Activated naive CD4-positive, alpha-beta T cell treated with anti-CD3 and anti-CD28 coated beads, Interleukin-2, amount 50 U/mL, for 24 hours (primary cell): ENCODE data around the gene TADA3.

Experiments used
- H3K27ac Mint-ChIP-seq: one replicate; pipeline ENCODE4 v1.8.0; 2021; ENCODE audit warnings: mild to moderate bottlenecking, mixed read lengths
- H3K27me3 Mint-ChIP-seq: one replicate; pipeline ENCODE4 v1.8.0; 2021; ENCODE audit warnings: mixed read lengths
- H3K36me3 Mint-ChIP-seq: one replicate; pipeline ENCODE4 v1.8.0; 2021; ENCODE audit warnings: mixed read lengths
- H3K4me1 Mint-ChIP-seq: one replicate; pipeline ENCODE4 v1.8.0; 2021; ENCODE audit warnings: mixed read lengths
- H3K4me3 Mint-ChIP-seq: one replicate; pipeline ENCODE4 v1.8.0; 2021; ENCODE audit warnings: mild to moderate bottlenecking, mixed read lengths
- H3K9me3 Mint-ChIP-seq: one replicate; pipeline ENCODE4 v1.8.0; 2021; ENCODE audit warnings: mixed read lengths

The TADA3 gene

GRCh38 chr3:9818666-9819335 is 26.5 kb upstream of the TADA3 start:
- Mint-ChIP-seq H3K27me3 (no peaks in the 10 kb centered on the region), H3K27ac (no peak overlapping the region), H3K4me3 (no peak overlapping the region), H3K36me3 (no peaks in the 10 kb centered on the region), H3K4me1 (no peaks in the 10 kb centered on the region), H3K9me3 (no peaks in the 10 kb centered on the region)

GRCh38 chr3:9817436-9817835 is 25.2 kb upstream of the TADA3 start:
- Mint-ChIP-seq H3K27ac (no peak overlapping the region), H3K4me1 (no peaks in the 10 kb centered on the region), H3K9me3 (no peaks in the 10 kb centered on the region), H3K4me3 (no peak overlapping the region), H3K27me3 (no peaks in the 10 kb centered on the region), H3K36me3 (no peaks in the 10 kb centered on the region)

GRCh38 chr3:9815986-9816385 is 23.7 kb upstream of the TADA3 start:
- no peaks in the 10 kb centered on the region for H3K9me3 Mint-ChIP-seq
- no peaks in the 10 kb centered on the region for H3K27me3 Mint-ChIP-seq
- H3K4me1 Mint-ChIP-seq: peaks cover 9% of the 10 kb centered on the region

GRCh38 chr3:9812870-9813483 is 20.7 kb upstream of the TADA3 start:
- no peak overlapping the region for H3K27ac Mint-ChIP-seq
- no peak overlapping the region for H3K4me3 Mint-ChIP-seq
- H3K4me1 Mint-ChIP-seq: peaks cover 32% of the 10 kb centered on the region
- no peaks in the 10 kb centered on the region for H3K9me3 Mint-ChIP-seq
- H3K36me3 Mint-ChIP-seq: peaks cover 3% of the 10 kb centered on the region
- no peaks in the 10 kb centered on the region for H3K27me3 Mint-ChIP-seq

More at GRCh38 chr3:9815986-9816385, 23.7 kb upstream of the TADA3 start:
- Mint-ChIP-seq H3K27ac (no peak overlapping the region), H3K36me3 (no peaks in the 10 kb centered on the region), H3K4me3 (no peak overlapping the region)

GRCh38 chr3:9810846-9811245 is 18.6 kb upstream of the TADA3 start:
- Mint-ChIP-seq H3K4me1 (peaks cover 38% of the 10 kb centered on the region), H3K27me3 (no peaks in the 10 kb centered on the region), H3K36me3 (peaks cover 3% of the 10 kb centered on the region), H3K4me3 (peak overlapping the region; percentile 69), H3K9me3 (no peaks in the 10 kb centered on the region), H3K27ac (peak overlapping the region; percentile 60)

- peaks cover 38% of the 10 kb centered on the region for H3K4me1 Mint-ChIP-seq
- H3K27ac Mint-ChIP-seq: no peak overlapping the region
- peak overlapping the region; percentile 69 for H3K4me3 Mint-ChIP-seq
- H3K27me3 Mint-ChIP-seq: no peaks in the 10 kb centered on the region
- peaks cover 3% of the 10 kb centered on the region for H3K36me3 Mint-ChIP-seq
- no peaks in the 10 kb centered on the region for H3K9me3 Mint-ChIP-seq
Measured at GRCh38 chr3:9810433-9810770, 18.1 kb upstream of the TADA3 start.

GRCh38 chr3:9809615-9810432 is 17.6 kb upstream of the TADA3 start, which contains the start of gene TTLL3:
Gene TTLL3 (plus strand): TSS chr3:9810262. CDS start chr3:9810662, 400 bp downstream.
- peaks cover 38% of the 10 kb centered on the region for H3K4me1 Mint-ChIP-seq
- H3K27me3 Mint-ChIP-seq: no peaks in the 10 kb centered on the region
- peak within 1 kb of the TSS; percentile 95 for H3K27ac Mint-ChIP-seq
- no peaks in the 10 kb centered on the region for H3K9me3 Mint-ChIP-seq
- peaks cover 3% of the 10 kb centered on the region for H3K36me3 Mint-ChIP-seq
- peak within 1 kb of the TSS; percentile 92 for H3K4me3 Mint-ChIP-seq

- peak overlapping the region; percentile 92 for H3K4me3 Mint-ChIP-seq
- H3K9me3 Mint-ChIP-seq: no peaks in the 10 kb centered on the region
- peaks cover 6% of the 10 kb centered on the region for H3K36me3 Mint-ChIP-seq
- peak overlapping the region; percentile 95 for H3K27ac Mint-ChIP-seq
- no peaks in the 10 kb centered on the region for H3K27me3 Mint-ChIP-seq
- peaks cover 38% of the 10 kb centered on the region for H3K4me1 Mint-ChIP-seq
Measured at GRCh38 chr3:9809239-9809614, 17.0 kb upstream of the TADA3 start.

- Mint-ChIP-seq H3K27ac (peak overlapping the region; percentile 86), H3K36me3 (peaks cover 8% of the 10 kb centered on the region), H3K4me1 (peaks cover 40% of the 10 kb centered on the region), H3K4me3 (peak overlapping the region; percentile 92), H3K9me3 (no peaks in the 10 kb centered on the region), H3K27me3 (no peaks in the 10 kb centered on the region)
Measured at GRCh38 chr3:9808345-9809037, 16.2 kb upstream of the TADA3 start.

GRCh38 chr3:9807981-9808344 is 15.7 kb upstream of the TADA3 start:
- Mint-ChIP-seq H3K27me3 (no peaks in the 10 kb centered on the region), H3K27ac (peak overlapping the region; percentile 86), H3K4me3 (no peak overlapping the region), H3K9me3 (no peaks in the 10 kb centered on the region), H3K36me3 (peaks cover 8% of the 10 kb centered on the region), H3K4me1 (peaks cover 45% of the 10 kb centered on the region)

- peaks cover 8% of the 10 kb centered on the region for H3K36me3 Mint-ChIP-seq
Measured at GRCh38 chr3:9806688-9807589, 14.7 kb upstream of the TADA3 start.

GRCh38 chr3:9806137-9806536 is 13.9 kb upstream of the TADA3 start:
- Mint-ChIP-seq H3K27ac (no peak overlapping the region), H3K4me1 (peaks cover 37% of the 10 kb centered on the region), H3K9me3 (no peaks in the 10 kb centered on the region)

More at GRCh38 chr3:9806688-9807589, 14.7 kb upstream of the TADA3 start:
- Mint-ChIP-seq H3K9me3 (no peaks in the 10 kb centered on the region), H3K4me1 (peaks cover 45% of the 10 kb centered on the region), H3K27ac (peak overlapping the region; percentile 46), H3K4me3 (no peak overlapping the region), H3K27me3 (no peaks in the 10 kb centered on the region)

GRCh38 chr3:9804996-9805395 is 12.7 kb upstream of the TADA3 start:
- Mint-ChIP-seq H3K4me3 (no peak overlapping the region), H3K27ac (no peak overlapping the region), H3K9me3 (no peaks in the 10 kb centered on the region), H3K4me1 (peaks cover 30% of the 10 kb centered on the region), H3K36me3 (peaks cover 8% of the 10 kb centered on the region), H3K27me3 (no peaks in the 10 kb centered on the region)

More at GRCh38 chr3:9806137-9806536, 13.9 kb upstream of the TADA3 start:
- Mint-ChIP-seq H3K27me3 (no peaks in the 10 kb centered on the region), H3K36me3 (peaks cover 8% of the 10 kb centered on the region), H3K4me3 (no peak overlapping the region)

GRCh38 chr3:9803494-9803893 is 11.2 kb upstream of the TADA3 start:
- Mint-ChIP-seq H3K4me1 (peaks cover 18% of the 10 kb centered on the region), H3K9me3 (no peaks in the 10 kb centered on the region), H3K27ac (no peak overlapping the region), H3K27me3 (no peaks in the 10 kb centered on the region), H3K4me3 (no peak overlapping the region), H3K36me3 (peaks cover 5% of the 10 kb centered on the region)

GRCh38 chr3:9800529-9800928 is 8.3 kb upstream of the TADA3 start:
- H3K4me1 Mint-ChIP-seq: peaks cover 26% of the 10 kb centered on the region
- H3K27ac Mint-ChIP-seq: no peak overlapping the region
- H3K27me3 Mint-ChIP-seq: no peaks in the 10 kb centered on the region
- no peak overlapping the region for H3K4me3 Mint-ChIP-seq
- no peaks in the 10 kb centered on the region for H3K9me3 Mint-ChIP-seq
- H3K36me3 Mint-ChIP-seq: peaks cover 7% of the 10 kb centered on the region
